CD8-positive, alpha-beta memory T cell (primary cell): ENCODE measurements around the gene POLR3GL. TPM values are rescaled to one million over a fixed set of nuclear protein-coding genes. Genes with fewer than 3 reads are reported as not detected.
"Not testable (repeated sequence)": the region's sequence is repeated elsewhere in the genome, so short reads cannot be mapped to it uniquely, and the experiment has no call there.

Experiments used
- CTCF ChIA-PET: fragments of 350-600 bp; sonication (Branson Sonifier 250); formaldehyde crosslinking; loops from one replicate; lab custom pipeline; 2021; ENCODE audit warnings: antibody characterized with exemption; lab: Charles Lee
- POLR2A ChIA-PET: fragments of 350-600 bp; sonication (Branson Sonifier 250); formaldehyde crosslinking; loops from one replicate; lab custom pipeline; 2021; ENCODE audit warnings: antibody characterized with exemption; lab: Charles Lee
- DNase-seq, 5 donors: peaks; one replicate each; pipeline versions ENCODE4 v3.0.0 to v3.0.0-alpha.2; 2020 to 2022; ENCODE audit warnings: mixed read lengths in 1 of 5
- H3K27ac ChIP-seq: one replicate; pipeline ENCODE4 v1.7.0; 2013; ENCODE audit warnings: low read depth, mild to moderate bottlenecking, low read length, moderate library complexity
- H3K27me3 ChIP-seq: 2 replicates; pipeline ENCODE4 v1.7.0; 2013; ENCODE audit warnings: low read length, mild to moderate bottlenecking; ENCODE audit not compliant: insufficient read depth, poor library complexity, severe bottlenecking
- H3K36me3 ChIP-seq: 2 replicates; pipeline ENCODE4 v1.7.0; 2013; ENCODE audit warnings: mild to moderate bottlenecking, low read length, moderate library complexity; ENCODE audit not compliant: insufficient read depth
- H3K4me1 ChIP-seq: 2 replicates; pipeline ENCODE4 v1.7.0; 2013; ENCODE audit warnings: mild to moderate bottlenecking, low read length, moderate library complexity; ENCODE audit not compliant: insufficient read depth
- H3K4me3 ChIP-seq: 2 replicates; pipeline ENCODE4 v1.7.0; 2013; ENCODE audit warnings: mild to moderate bottlenecking, low read length
- H3K9me3 ChIP-seq: 2 replicates; pipeline ENCODE4 v1.7.0; 2013; ENCODE audit warnings: mild to moderate bottlenecking, low read length
- H3K27ac Mint-ChIP-seq, 8 donors: one replicate each; pipeline ENCODE4 v1.8.0; 2020 to 2021; ENCODE audit warnings: mixed read lengths in 8 of 8, mild to moderate bottlenecking in 6 of 8, inconsistent platforms in 3 of 8, moderate library complexity in 3 of 8
- H3K27me3 Mint-ChIP-seq, 2 donors: one replicate each; pipeline ENCODE4 v1.8.0; 2020 to 2021; ENCODE audit warnings: mixed read lengths in 2 of 2, mild to moderate bottlenecking in 1 of 2, moderate library complexity in 1 of 2
- H3K36me3 Mint-ChIP-seq, 3 donors: one replicate each; pipeline ENCODE4 v1.8.0; 2020 to 2021; ENCODE audit warnings: mixed read lengths in 3 of 3, inconsistent platforms in 1 of 3, mild to moderate bottlenecking in 1 of 3
- H3K4me1 Mint-ChIP-seq, 3 donors: one replicate each; pipeline ENCODE4 v1.8.0; 2020 to 2021; ENCODE audit warnings: mixed read lengths in 3 of 3, inconsistent platforms in 1 of 3, mild to moderate bottlenecking in 1 of 3
- H3K4me3 Mint-ChIP-seq, 7 donors: one replicate each; pipeline ENCODE4 v1.8.0; 2020 to 2021; ENCODE audit warnings: mixed read lengths in 7 of 7, mild to moderate bottlenecking in 6 of 7, moderate library complexity in 4 of 7, inconsistent platforms in 2 of 7
- H3K9me3 Mint-ChIP-seq, 5 donors: one replicate each; pipeline ENCODE4 v1.8.0; 2020 to 2022; ENCODE audit warnings: mixed read lengths in 5 of 5, mild to moderate bottlenecking in 3 of 5, moderate library complexity in 2 of 5, inconsistent platforms in 1 of 5
- polyA plus RNA-seq: library from polyadenylated mRNA; unstranded; fragments of 300-500 nt; fragmentation: Illumina TruSeq; gene quantifications from one replicate; pipeline ENCODE4 v1.2.3, GENCODE V29; 2021
- total RNA-seq, 2 experiments: library from RNA; stranded (reverse); gene quantifications; one replicate each; pipeline ENCODE4 v1.2.3, GENCODE V29; 2021

POLR3GL gene
- total and polyA plus RNA-seq, 3 experiments from 2014 or later: 21.6 to 103 (median 22.8) TPM

DNA sequence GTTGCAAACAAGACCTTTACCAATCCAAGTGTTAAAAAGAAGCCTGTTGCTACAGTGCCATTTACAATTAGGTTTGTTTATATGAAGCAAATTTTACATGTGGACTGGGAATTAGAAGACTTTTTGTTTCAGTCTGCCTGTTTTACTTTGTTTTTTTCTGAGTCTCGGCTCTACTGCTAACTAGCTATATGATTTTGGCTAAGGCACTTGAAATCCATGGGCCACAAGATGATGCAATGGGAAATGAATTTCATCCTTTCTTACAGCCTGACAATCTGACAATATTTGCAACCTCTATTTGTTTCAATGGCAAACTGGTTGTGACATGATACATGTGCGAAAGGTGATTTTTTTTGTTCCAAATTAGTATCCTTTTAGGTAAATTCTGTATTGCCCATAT is 42.2 kb upstream of the POLR3GL start:
- Histone ChIP-seq H3K36me3 (peaks cover 9% of the 10 kb centered on the region), H3K4me3 (no peak overlapping the region), H3K27ac (no peak overlapping the region), H3K4me1 (peaks cover 30% of the 10 kb centered on the region), H3K27me3 (no peaks in the 10 kb centered on the region), H3K9me3 (no peaks in the 10 kb centered on the region)
- Mint-ChIP-seq H3K27ac (no peak overlapping the region), H3K27me3 (no peaks in the 10 kb centered on the region), H3K36me3 (peaks cover 0 to 35% (median 1%) of the 10 kb centered on the region in 3 donors), H3K4me3 (no peak overlapping the region), H3K4me1 (peaks cover 31 to 40% (median 34%) of the 10 kb centered on the region in 3 donors), H3K9me3 (no peaks in the 10 kb centered on the region)
- ChIA-PET CTCF (interaction anchor here (1.8 kb wide), 1 partner anchor 77 kb away, joined by 7 read pairs; the partner anchor contains the start of gene NUDT17), POLR2A (no interaction called here)
- DNase-seq: no peak

- peaks cover 7 to 17% (median 15%) of the 10 kb centered on the region in 3 donors for H3K4me1 Mint-ChIP-seq
- H3K9me3 Mint-ChIP-seq: no peaks in the 10 kb centered on the region
- Histone ChIP-seq H3K36me3 (peaks cover 9% of the 10 kb centered on the region), H3K27me3 (no peaks in the 10 kb centered on the region), H3K4me1 (peaks cover 23% of the 10 kb centered on the region), H3K27ac (peak overlapping the region; percentile 93), H3K4me3 (peak overlapping the region; percentile 89), H3K9me3 (no peaks in the 10 kb centered on the region)
- no peaks in the 10 kb centered on the region for H3K27me3 Mint-ChIP-seq
- no peak overlapping the region for H3K4me3 Mint-ChIP-seq
- ChIA-PET CTCF (interaction anchor here (1.4 to 2.3 kb wide), 11 partner anchors 11 to 81 kb away, joined by 3 to 24 read pairs (median 8); partner anchors contain the start of genes ANKRD34A, LIX1L, NUDT17 and PIAS3), POLR2A (interaction anchor here (0.6 to 3.9 kb wide), 14 partner anchors 8 to 103 kb away, joined by 3 to 87 read pairs (median 7); partner anchors contain the start of genes ANKRD34A, LIX1L, NUDT17 and PEX11B)
- peaks cover 0 to 19% (median 2%) of the 10 kb centered on the region in 3 donors for H3K36me3 Mint-ChIP-seq
- no peak overlapping the region for H3K27ac Mint-ChIP-seq
- peak in 1 of 5 donors; percentile 6 for DNase-seq
Measured at GRCh38 chr1:145926686-145927062, 37.8 kb upstream of the POLR3GL start.

DNA sequence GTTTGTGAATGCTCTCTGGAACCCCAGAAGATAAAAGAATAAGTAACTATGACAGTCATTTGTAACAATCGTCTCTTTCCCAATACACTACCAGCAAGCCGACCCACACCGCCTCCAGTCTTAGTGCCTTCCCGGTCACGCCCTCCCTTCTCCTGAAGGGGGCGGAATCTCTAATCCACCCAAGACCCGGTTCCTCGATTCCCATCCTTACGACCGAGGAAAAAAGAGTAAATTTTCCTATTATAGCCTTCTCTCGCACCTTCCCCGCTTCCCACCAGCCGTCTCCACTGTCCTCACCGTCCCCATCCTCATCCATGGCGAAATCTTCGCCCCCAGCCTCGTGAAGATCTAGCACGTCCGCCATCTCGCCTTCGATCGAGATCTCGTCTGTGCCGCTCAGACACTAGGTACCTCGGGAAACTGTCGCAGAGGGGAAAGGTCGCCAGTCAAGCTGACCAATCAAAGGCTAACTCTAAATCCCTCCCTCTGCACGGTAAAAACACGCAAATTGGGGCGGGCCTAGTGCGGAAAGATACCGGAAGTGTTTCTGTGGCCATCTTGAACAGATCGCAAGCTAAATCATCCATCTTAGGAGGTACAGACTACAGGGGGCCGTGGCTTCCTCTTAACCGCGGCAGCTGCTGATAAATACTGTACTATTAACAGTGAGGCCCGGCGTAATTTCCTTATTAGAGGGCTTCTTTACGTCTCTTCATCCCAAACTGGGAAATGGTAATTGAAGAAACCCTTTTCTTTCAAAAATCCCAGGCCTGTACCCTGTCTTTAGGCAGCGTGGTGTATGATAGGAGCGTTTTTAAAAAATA is 37.2 kb upstream of the POLR3GL start, which contains the start of gene RBM8A:
TSS of gene RBM8A (minus strand) at position 422 of the 824 bp plus-strand sequence. CDS start at position 364, 58 bp downstream.
- no peaks in the 10 kb centered on the region for H3K27me3 Mint-ChIP-seq
- peak; percentile 85 to 97 (median 96) for DNase-seq
- H3K27ac Mint-ChIP-seq: peak within 1 kb of the TSS in 4 of 8 donors; percentile 74 to 92 (median 82)
- peak within 1 kb of the TSS; percentile 89 for H3K4me3 ChIP-seq
- ChIA-PET POLR2A (interaction anchor here (0.6 to 3.9 kb wide), 23 partner anchors 9 to 110 kb away, joined by 3 to 87 read pairs (median 6); partner anchors contain the start of genes ANKRD34A, ANKRD35, LIX1L and NUDT17), CTCF (interaction anchor here (0.7 to 2.3 kb wide), 21 partner anchors 9 to 81 kb away, joined by 3 to 24 read pairs (median 7); partner anchors contain the start of genes ANKRD34A, ITGA10, LIX1L and NUDT17)
- H3K9me3 ChIP-seq: no peaks in the 10 kb centered on the region
- no peaks in the 10 kb centered on the region for H3K9me3 Mint-ChIP-seq
- peaks cover 0 to 19% (median 3%) of the 10 kb centered on the region in 3 donors for H3K36me3 Mint-ChIP-seq
- peaks cover 29% of the 10 kb centered on the region for H3K4me1 ChIP-seq
- H3K4me1 Mint-ChIP-seq: peaks cover 10 to 22% (median 20%) of the 10 kb centered on the region in 3 donors
- no peaks in the 10 kb centered on the region for H3K27me3 ChIP-seq
- H3K27ac ChIP-seq: peak within 1 kb of the TSS; percentile 93
- H3K4me3 Mint-ChIP-seq: peak within 1 kb of the TSS in 3 of 7 donors; percentile 47 to 84 (median 57)
- H3K36me3 ChIP-seq: peaks cover 9% of the 10 kb centered on the region

DNA sequence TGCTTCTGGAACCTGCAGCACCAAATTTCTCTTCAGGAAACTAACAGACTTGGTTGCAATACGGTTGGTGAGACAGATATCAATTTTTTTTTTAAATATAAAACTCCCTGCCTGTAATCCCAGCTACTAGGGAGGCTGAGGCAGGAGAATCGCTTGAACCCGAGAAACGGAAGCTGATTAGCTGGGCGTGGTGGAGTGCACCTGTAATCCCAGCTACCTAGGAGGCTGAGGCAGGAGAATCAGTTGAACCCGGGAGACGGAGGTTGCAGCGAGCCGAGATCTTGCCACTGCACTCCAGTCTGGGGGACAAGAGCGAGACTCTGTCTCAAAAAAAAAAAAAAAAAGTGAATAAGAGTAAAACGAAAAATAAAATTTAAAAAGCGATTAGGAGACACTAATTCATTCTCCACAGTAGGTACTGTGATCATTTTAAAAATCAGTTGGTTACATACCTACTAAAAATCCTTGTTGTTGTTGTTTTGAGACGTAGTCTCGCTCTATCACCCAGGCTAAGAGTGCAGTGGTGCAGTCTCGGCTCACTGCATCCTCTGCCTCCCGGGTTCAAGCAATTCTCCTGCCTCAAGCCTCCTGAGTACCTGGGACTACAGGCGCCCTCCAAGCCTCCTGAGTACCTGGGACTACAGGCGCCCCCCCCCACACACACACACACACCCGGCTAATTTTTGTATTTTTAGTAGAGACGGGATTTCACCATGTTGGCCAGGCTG is 36.4 kb upstream of the POLR3GL start:
- peak overlapping the region; percentile 93 for H3K27ac ChIP-seq
- H3K4me1 ChIP-seq: peaks cover 37% of the 10 kb centered on the region
- peaks cover 18 to 30% (median 28%) of the 10 kb centered on the region in 3 donors for H3K4me1 Mint-ChIP-seq
- peak overlapping the region in 7 of 8 donors; percentile 74 to 92 (median 83) for H3K27ac Mint-ChIP-seq
- H3K4me3 ChIP-seq: peak overlapping the region; percentile 89
- no peaks in the 10 kb centered on the region for H3K27me3 Mint-ChIP-seq
- no peaks in the 10 kb centered on the region for H3K9me3 ChIP-seq
- CTCF ChIA-PET: interaction anchor here (0.5 to 2.3 kb wide), 22 partner anchors 9 to 82 kb away, joined by 3 to 24 read pairs (median 6); partner anchors contain the start of genes ANKRD34A, ITGA10, LIX1L and NUDT17
- peak in 1 of 5 donors; percentile 4 for DNase-seq
- POLR2A ChIA-PET: interaction anchor here (0.6 to 3.9 kb wide), 21 partner anchors 8 to 109 kb away, joined by 3 to 87 read pairs (median 6); partner anchors contain the start of genes ANKRD34A, ANKRD35, LIX1L and NUDT17
- no peaks in the 10 kb centered on the region for H3K27me3 ChIP-seq
- peaks cover 9% of the 10 kb centered on the region for H3K36me3 ChIP-seq
- peaks cover 0 to 17% (median 3%) of the 10 kb centered on the region in 3 donors for H3K36me3 Mint-ChIP-seq
- peak overlapping the region in 5 of 7 donors; percentile 47 to 84 (median 74) for H3K4me3 Mint-ChIP-seq
- H3K9me3 Mint-ChIP-seq: no peaks in the 10 kb centered on the region

DNA sequence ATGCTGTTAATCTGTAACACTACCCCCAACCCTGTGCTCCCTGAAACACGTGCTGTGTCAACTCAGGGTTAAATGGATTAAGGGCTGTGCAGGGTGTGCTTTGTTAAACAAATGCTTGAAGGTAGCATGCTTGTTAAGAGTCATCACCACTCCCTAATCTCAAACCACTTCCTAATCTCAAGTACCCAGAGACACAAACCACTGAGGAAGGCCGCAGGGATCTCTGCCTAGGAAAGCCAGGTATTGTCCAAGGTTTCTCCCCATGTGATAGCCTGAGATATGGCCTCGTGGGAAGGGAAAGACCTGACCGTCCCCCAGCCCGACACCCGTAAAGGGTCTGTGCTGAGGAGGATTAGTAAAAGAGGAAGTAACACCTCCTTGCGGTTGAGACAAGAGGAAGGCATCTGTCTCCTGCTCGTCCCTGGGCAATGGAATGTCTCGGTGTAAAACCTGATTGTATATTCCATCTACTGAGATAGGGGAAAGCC is 31.9 kb upstream of the POLR3GL start:
- peak overlapping the region; percentile 89 to 98 (median 95) for H3K27ac Mint-ChIP-seq
- DNase-seq: peak in 4 of 5 donors; percentile 27 to 60 (median 52)
- CTCF ChIA-PET: interaction anchor here (1.0 to 2.8 kb wide), 5 partner anchors 22 to 46 kb away, joined by 3 to 11 read pairs (median 4); partner anchors contain the start of genes ANKRD34A, LIX1L and POLR3GL
- POLR2A ChIA-PET, H3K27me3 ChIP-seq, H3K27me3 Mint-ChIP-seq, H3K9me3 ChIP-seq, H3K36me3 ChIP-seq, H3K27ac ChIP-seq, H3K9me3 Mint-ChIP-seq, H3K4me3 ChIP-seq: not testable (repeated sequence)
- peaks cover 31% of the 10 kb centered on the region for H3K4me1 ChIP-seq
- H3K36me3 Mint-ChIP-seq: peaks cover 0 to 38% (median 12%) of the 10 kb centered on the region in 3 donors
- H3K4me3 Mint-ChIP-seq: peak overlapping the region; percentile 69 to 84 (median 75)
- peaks cover 25 to 40% (median 37%) of the 10 kb centered on the region in 3 donors for H3K4me1 Mint-ChIP-seq

- CTCF ChIA-PET: interaction anchor here (3.0 kb wide), 1 partner anchor 8 kb away, joined by 8 read pairs; the partner anchor contains the start of gene RBM8A
- POLR2A ChIA-PET: interaction anchor here (0.9 kb wide), 1 partner anchor 8 kb away, joined by 6 read pairs; the partner anchor contains the start of gene RBM8A
Measured at GRCh38 chr1:145935708-145936107, 28.8 kb upstream of the POLR3GL start.

DNA sequence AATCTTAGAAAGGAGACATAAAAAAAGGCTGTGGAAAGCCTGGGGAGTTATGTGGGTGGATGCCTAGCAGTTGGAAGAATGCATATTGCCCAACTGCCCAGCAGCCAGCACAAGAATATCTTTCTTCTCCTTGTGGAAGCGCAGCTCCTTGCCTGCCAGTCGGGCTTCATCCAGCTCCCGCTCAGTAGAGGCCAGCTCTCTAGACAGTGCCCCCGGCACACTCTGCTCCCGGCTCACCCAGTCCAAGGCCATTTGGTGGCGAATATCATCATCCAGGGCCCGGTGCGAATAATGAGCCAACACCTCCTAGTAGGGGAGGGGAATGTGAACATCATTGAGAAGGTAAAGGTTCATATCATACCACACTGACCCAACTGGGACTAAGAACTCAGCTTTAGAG is 28.2 kb upstream of the POLR3GL start:
- Histone ChIP-seq H3K9me3 (no peaks in the 10 kb centered on the region), H3K4me1 (peaks cover 22% of the 10 kb centered on the region), H3K4me3 (no peak overlapping the region), H3K27ac (no peak overlapping the region), H3K27me3 (no peaks in the 10 kb centered on the region), H3K36me3 (no peaks in the 10 kb centered on the region)
- Mint-ChIP-seq H3K27me3 (no peaks in the 10 kb centered on the region), H3K27ac (peak overlapping the region in 6 of 8 donors; percentile 0 to 68 (median 49)), H3K9me3 (no peaks in the 10 kb centered on the region), H3K36me3 (peaks cover 0 to 51% (median 13%) of the 10 kb centered on the region in 3 donors), H3K4me3 (no peak overlapping the region), H3K4me1 (peaks cover 20 to 26% (median 26%) of the 10 kb centered on the region in 3 donors)
- CTCF ChIA-PET: interaction anchor here (3.0 kb wide), 1 partner anchor 9 kb away, joined by 8 read pairs; the partner anchor contains the start of gene RBM8A
- no peak for DNase-seq
- POLR2A ChIA-PET: interaction anchor here (0.9 kb wide), 1 partner anchor 9 kb away, joined by 6 read pairs; the partner anchor contains the start of gene RBM8A

More at GRCh38 chr1:145935708-145936107, 28.8 kb upstream of the POLR3GL start:
- Mint-ChIP-seq H3K9me3 (no peaks in the 10 kb centered on the region), H3K27me3 (no peaks in the 10 kb centered on the region), H3K27ac (peak overlapping the region in 7 of 8 donors; percentile 7 to 80 (median 68)), H3K4me3 (no peak overlapping the region), H3K36me3 (peaks cover 0 to 50% (median 12%) of the 10 kb centered on the region in 3 donors), H3K4me1 (peaks cover 22 to 32% (median 31%) of the 10 kb centered on the region in 3 donors)
- H3K27me3 ChIP-seq: no peaks in the 10 kb centered on the region
- no peak for DNase-seq
- H3K4me3 ChIP-seq: no peak overlapping the region
- H3K4me1 ChIP-seq: peaks cover 22% of the 10 kb centered on the region
- H3K9me3 ChIP-seq: no peaks in the 10 kb centered on the region
- H3K27ac ChIP-seq: no peak overlapping the region
- no peaks in the 10 kb centered on the region for H3K36me3 ChIP-seq
